NCI-H460 (cell line): ENCODE data around the gene AARS2. TPM values are rescaled to one million over a fixed set of nuclear protein-coding genes. Genes with fewer than 3 reads are reported as not detected.

Experiments
- DNase-seq: peaks from one replicate; pipeline ENCODE4 v3.0.0-alpha.2; 2016; ENCODE audit warnings: low read depth; ENCODE audit errors: extremely low read depth
- total RNA-seq: library from RNA; depleted of rRNA; stranded (reverse); fragments of >200 nt; shearing (Covaris generic); gene quantifications from 2 replicates; pipeline ENCODE4 v1.2.3, GENCODE V29; 2014

AARS2 gene
- total RNA-seq, 1 experiment from 2014 or later = 7.8 TPM

DNA sequence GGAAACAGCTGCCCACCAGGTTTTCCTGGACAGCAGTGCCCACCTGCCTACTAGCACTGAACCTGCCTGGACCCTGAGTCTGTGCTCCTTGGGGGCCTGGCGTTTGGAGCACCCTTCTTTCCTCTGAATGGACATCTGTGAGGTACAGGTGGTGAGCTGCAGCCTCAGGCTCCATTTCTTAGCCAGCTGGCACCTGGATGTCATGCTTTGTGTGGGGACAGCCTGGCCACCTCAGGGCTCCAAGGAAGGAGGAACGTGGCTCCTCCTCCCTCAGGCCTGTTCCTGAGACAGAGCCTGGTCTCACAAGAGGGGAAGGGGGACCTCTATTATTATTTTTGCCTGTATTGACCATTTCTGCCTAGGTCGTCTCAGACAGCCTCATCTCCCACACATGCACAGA is 34.8 kb downstream of the AARS2 start:
- DNase-seq = no peak

DNA sequence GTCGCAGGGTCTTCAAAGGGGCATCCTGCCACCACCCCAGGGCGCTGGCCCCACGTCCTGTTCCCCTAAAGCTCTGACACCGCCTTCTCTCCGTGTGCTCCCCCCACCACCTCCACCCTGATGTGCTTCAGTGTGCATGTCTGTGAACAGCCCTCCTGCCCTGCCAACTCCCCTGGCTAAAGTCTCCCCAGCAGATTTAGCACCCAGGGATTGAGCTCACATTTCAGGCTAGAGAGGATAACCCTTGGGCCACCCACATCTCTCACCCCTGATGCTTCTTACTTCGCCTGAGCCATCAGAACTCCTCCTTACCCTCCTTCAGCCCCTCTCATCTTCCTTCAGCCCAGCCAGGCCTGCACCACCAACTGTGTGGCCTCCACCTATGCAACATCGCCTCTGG is 35.4 kb downstream of the AARS2 start:
- no peak for DNase-seq

DNA sequence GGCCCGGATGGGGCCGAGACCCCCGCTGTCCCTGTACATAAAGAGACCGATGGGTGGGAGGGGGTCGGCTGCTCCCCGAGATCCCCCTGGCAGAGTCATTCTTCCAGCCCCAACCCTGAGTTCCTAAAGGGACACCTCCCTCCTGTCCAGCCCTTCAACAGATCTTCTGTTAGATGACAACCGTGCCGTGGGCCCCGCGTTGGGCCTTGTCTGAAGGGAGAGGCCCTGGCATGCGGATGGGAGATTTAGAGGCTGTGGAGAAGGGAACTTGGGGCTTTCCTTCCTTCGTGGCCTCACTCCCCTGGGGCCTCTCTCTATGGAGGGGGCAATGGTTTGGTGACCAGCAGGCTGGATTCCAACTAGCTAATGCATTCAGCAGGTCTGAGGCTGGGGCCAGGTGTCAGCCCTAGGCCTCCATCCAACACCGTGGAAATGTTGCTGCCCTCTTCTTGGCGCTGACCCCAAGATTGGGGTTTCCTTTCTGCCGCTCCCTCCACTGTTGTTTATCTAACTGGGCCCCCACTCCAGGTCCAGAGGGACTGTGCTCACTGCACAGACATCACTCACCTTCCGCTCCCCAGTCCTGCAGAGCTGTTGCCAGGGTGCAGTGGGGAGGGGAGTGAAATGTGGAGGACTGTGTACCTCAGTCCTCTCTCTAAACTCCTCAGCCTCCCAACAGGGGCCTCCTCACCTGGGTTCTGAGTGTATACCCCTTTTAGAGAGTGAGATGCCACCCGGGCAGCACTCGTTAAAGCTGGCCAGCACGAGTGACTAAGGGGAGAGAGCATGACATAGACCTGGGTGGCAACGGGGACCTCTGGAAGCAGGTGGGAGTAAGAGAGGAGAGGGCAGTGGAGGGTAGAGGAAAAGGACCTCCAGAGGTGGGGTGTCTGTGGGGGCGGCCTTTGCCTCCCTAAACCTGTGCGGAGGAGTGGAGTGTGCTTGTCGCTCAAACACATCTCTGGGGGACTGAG is 36.2 kb downstream of the AARS2 start:
- no peak for DNase-seq

DNA sequence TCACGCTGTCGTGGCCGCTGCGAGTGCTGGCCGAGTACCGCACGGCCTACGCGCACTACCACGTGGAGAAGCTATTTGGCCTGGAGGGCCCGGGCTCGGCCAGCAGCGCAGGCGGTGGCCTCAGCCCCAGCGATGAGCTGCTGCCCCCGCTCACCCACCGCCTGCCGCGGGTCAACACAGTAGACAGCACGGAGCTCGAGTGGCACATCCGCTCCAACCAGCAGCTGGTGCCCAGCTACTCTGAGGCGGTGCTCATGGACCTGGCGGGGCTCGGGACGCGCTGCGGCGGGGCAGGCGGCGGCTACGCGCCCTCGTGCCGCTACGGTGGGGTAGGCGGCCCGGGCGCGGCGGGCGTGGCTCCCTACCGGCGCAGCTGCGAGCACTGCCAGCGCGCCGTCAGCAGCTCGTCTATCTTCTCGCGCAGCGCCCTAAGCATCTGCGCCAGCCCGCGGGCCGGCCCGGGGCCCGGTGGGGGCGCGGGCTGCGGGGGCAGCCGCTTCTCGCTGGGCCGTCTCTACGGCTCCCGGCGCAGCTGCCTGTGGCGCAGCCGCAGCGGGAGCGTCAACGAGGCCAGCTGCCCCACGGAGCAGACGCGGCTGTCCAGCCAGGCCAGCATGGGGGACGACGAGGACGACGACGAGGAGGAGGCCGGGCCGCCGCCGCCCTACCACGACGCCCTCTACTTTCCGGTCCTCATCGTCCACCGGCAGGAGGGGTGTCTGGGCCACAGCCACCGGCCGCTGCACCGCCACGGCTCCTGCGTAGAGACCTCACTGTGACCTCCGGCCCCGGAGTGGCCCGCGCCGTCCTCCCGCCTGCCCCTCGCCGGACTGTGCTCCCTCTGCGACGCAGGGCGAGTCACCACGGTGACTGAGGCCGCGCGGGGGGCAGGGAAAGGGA is 37.1 kb downstream of the AARS2 start:
- DNase-seq = no peak

DNA sequence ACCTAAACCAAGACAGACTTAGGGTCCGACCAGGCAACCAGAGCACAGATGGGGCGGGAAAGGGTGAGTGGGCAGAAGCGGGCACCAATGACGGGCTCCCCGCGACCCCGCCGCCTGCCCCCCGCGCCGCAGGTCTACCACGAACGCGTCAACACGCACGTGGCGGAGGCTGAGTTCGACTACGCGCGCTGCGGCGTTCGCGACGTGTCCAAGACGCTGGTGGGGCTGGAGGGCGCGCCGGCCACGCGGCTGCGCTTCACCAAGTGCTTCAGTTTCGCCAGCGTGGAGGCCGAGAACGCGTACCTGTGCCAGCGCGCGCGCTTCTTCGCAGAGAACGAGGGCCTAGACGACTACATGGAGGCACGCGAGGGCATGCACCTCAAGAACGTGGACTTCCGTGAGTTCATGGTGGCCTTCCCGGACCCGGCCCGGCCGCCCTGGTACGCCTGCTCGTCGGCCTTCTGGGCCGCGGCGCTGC is 37.8 kb downstream of the AARS2 start:
- no peak for DNase-seq

DNA sequence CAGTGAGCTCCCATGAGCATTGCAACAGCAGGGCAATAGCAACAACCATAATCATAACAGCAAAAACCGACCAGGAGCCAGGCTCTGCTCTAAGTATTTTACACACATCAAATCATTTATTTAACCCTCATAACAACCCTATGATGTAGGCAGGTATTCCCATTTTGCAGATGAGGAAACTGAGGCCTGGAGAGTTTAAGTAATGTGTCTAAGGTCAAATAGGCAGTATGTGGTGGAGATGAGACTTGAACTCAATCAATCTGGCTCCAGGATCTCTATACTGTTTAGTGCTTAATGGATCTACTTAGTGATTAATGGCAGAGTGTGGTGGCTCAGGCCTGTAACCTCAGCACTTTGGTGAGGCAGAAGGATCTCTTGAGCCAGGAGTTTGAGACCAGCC is 39.5 kb downstream of the AARS2 start:
- no peak for DNase-seq

DNA sequence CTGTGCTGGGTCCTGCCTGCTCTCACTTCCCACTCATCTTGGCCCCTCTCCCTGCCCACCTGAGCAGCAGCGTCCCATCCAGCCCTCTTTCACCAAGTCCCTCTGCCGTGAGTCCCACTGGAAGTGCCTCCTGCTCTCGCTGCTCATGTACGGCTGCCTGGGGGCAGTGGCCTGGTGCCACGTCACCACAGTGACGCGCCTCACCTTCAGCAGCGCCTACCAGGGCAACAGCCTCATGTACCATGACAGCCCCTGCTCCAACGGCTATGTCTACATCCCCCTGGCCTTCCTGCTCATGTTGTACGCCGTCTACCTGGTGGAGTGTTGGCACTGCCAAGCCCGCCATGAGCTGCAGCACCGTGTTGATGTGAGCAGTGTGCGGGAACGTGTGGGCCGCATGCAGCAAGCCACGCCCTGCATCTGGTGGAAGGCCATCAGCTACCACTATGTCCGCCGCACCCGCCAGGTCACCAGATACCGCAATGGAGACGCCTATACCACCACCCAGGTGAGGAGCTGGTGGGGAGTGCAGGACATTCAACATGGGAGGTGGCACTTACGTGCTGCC is 40.1 kb downstream of the AARS2 start:
- DNase-seq = no peak

DNA sequence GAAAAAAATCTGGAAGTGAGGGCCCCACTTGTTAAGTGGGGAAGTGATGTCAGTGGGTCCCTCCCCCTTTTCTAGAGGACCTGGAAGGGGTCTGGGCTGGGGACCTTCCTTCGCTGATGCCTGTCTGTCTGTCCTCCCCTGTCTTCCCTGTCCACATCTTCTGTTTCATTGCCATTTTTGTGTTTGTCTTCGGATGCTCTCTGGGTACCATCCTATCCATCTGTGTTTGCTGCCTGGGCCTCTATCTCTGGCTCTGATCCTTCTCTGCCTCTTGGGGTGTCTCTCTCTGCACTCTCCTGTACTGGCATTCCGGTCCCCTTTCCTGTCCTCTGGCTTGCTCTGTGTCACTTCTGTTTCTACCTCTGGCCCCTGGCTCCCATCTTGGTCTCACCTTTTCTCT is 40.6 kb downstream of the AARS2 start:
- DNase-seq = no peak

DNA sequence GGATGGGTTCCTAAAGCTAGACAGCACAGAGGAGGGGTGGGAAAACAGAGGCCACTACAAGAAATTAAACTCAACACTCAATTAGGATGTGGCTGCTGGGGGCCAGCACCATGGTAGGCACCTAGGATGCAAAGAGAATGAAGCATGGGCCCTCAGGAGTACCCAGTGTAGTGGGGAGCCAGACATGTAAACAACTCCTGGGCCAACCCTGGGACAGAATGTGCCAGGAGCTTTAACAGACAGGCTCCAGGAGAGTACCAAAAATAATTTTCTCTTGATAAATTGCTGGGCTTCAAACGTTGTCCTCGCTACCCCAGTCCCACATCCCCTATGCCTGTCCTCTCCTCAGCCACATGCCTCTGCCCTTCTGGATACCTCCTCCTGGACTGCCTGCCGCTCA is 41.2 kb downstream of the AARS2 start:
- DNase-seq = no peak

DNA sequence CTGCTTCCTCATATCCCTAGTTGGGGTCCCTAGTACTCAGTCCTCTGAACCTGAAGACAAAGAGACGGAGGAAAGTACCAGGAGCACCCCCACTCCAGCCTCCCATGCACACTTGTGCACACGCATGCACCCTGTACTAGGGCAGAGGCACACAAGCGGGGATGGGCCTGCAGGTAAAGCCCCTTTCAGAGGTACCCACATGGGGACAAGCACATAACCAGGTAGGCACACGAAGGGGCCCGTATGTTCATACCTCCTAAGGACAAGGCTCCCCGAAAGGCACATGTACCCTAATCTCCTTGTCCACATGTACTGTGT is 41.8 kb downstream of the AARS2 start:
- DNase-seq = no peak

DNA sequence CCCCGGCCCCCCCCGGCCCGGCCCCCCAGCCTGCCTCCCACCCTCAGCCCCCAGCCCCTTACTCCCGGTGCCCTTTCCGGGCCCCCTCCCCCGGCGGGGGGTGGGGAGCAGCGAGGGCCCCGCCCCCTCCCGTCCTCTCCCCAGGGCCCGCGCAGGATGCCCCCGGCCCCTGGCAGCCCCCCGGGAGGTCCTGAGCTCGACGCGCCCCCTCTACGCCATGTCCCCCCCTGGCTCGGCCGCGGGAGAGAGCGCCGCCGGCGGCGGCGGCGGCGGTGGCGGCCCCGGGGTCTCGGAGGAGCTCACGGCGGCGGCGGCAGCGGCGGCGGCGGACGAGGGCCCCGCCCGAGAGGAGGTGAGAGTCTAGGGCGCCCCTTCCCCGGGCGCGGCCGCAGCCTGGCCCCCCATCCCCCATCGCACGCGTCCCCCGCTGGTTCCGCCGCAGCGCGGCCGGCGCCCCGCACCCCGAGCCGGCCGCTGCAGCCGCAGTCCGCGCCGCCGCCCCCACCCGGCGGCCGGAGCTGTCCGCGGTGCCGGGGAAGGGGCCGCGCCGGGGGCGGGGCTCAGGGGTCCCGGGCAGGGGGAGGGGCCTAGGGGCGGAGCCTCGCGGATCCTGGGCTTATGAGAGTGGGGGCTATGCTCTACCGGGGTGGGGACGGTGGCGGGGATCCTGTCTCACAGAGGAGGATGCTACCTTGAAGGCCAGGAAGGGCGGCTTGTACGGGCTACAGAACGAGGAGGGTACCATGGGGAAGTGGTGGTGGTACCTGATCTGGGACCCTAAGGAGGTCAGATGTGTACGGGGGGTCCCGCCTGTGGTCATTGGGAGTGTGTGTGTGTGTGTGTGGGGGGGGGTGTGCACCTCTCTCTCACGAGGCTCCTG is 42.4 kb downstream of the AARS2 start:
- DNase-seq = no peak

DNA sequence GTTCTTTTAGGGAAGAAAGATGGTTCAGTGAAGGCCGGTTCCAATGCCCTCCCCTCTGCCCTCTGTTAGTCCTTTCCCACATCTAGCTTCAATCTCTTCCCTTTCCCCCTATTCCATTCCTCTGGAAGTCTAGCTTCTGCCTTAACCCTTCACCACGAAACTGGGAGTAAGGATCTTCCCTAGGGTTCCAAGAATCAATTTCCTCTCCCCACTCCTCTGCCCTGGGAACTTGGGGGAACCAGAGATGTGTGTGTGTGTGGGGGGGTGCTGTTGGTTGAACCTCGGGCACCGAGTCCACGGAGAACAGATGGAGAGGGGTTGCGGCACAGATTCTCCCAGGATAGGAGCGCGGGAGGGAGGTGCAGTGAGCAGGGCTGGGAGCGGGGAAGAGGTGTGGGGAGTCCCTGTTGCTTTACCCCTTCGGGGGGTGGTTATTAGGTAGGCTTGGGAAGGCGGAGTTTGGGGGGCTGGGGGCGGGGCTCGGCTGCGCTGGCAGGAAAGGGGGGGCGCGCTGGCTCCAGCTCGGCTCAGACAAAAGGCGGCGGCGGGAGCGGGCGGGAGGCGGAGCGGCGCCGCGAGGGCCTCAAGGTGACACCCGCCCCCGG is 43.1 kb downstream of the AARS2 start, which contains the start of gene TMEM151B:
TMEM151B (plus strand) TSS at position 530 of the 605 bp plus-strand sequence. CDS start 293 bp downstream, outside the sequence.
- DNase-seq = no peak

DNA sequence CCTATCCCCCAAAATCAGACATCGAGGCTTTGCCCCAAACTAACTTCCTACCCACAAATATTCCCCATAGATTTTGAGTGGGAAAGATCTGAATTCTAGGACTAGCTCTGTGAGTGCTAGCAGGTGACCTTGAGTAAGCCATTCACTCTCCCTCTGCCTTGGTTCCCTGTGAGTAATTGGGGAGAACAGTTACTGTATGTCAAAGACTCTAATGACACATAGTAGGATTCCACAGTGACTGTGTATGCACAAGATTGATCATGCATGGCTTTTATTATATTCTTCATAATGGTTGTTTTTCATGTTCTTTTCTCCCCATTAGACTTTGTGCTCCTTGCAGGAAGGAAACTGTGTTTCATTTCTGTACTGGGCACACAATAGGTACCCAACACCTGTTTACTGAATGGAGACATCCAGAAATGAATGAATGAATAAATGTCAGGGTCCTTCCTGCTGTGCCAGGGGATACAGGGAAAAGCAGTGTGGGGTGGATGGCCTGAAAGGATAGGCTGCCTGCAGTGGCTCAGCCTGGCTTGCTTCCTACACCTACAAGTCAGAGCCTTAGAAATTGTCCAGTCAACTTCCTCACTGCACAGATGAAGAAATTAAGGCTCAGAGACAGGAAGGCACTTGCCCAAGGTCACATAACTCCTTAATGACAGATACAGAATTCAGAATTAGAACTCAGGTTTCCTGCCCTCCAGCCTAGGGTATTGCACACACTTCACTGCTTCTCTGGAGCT is 43.8 kb downstream of the AARS2 start:
- no peak for DNase-seq

DNA sequence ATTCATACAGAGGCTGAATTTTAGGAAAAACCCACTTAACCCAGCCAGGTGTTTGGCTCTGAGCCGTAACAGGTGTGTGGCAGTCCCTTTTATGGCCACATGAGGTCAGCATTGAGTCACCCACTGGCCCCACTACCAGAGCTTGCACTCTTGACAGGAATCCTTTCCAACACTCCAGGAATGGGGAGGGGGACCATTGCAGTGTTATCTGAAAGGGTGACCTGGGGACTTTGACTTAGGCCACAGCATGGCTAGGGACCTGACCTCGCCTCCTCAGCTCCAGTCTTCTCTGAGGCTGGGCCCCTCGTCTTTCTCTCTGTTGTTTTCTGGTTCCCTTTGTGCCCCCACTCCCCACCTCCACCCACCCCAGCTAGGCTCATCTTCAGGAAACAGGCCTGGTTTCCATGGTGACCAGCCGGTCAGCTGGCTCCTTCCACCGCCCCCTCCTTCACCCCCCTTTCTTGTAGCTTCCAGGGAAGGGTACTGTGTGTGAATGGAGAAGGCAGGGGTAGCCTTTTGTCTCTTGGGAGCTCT is 45.0 kb downstream of the AARS2 start:
- DNase-seq = no peak

DNA sequence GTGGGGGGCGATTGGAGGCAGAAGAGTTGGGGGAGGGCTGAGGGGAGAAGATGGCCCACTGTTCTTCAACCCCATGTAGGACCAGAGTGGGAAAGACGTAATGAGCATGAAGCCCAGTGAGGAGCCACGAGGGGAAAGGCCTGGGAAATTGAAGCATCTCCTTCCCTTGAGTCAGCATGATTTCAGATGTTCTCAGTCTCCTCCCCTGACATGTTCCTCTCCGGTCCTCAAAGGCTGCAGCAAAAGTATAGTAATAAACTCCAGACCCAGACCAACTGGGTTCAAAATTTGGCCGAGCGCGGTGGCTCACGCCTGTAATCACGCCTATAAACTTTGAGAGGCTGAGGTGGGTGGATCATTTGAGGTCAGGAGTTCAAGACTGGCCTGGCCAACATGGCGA is 45.9 kb downstream of the AARS2 start:
- DNase-seq = no peak

DNA sequence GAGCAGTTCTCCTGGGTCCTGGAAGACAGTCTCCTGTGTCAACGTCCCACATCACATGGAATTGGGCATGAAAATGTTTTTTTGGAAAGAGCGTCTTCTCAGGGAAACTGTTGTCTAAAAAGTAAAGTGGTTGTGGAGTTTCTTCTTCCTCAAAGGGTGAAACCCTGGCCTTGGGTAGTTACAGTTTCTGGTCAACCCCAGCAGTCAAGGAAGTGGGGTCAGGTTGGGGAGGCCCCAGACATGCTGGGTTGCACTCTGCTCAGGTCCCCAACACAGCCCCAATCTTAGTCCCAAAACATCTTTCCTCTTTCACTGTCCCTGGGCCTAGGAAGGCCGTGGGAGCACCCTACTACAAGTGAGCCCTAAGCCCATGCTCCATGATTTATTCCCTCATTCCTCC is 46.8 kb downstream of the AARS2 start:
- DNase-seq = no peak

DNA sequence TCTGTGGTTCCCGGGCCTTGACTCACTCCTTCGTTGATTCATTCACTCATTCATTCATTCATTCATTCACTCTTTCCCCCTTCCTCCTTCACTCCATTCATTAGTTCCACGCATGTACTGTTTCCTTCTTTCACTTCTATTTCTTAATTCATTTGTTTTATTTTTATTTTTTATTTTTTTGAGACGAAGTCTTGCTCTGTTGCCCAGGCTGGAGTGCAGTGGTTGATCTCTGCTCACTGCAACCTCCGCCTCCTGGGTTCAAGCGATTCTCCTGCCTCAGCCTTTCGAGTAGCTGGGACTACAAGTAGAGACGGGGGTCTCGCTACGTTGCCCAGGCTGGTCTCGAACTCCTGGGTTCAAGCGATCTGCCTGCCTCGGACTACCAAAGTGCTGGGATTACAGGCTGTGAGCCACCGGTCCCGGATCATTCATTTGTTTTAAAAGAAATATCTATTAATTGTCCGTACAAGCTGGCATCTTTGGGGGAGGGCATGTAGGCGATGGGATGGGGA is 47.4 kb downstream of the AARS2 start:
- no peak for DNase-seq

DNA sequence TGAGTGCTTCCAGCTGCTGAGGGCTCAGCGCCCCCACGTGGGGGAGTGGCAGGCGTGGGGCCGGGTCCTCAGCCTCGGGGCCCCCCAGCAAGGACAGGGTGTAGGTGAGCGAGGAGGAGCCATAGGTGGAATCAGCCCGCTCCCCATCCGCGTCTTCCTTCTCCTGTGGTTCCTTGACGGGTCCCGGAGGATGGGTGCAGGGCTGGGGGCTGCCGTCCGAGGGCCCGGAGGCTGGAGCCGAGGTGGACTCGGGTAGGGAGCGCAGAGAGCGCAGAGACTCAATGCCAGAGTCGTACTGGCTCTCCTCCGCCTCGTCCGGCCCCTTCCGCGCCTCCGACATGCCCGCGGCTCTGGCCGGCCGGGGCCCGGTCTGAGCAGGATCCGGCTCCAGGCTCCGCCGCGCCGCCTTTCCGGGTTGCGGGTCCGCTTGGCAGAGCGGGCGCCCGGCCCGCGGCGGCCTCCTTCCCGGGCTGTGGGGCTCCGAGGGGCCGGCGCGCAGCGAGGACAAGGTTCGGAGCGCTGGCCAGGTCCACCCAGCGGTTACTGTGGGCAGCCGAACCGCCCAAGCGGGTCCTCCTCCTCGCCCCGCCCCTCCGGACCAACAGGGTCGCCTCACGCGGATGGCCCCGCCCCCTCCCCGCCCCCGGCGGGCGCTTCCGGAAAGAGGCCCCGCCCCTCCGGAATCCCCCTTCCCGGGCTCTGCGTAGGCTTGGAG is 48.0 kb downstream of the AARS2 start, which contains the start of gene NFKBIE:
NFKBIE (minus strand) TSS at position 545 of the 715 bp plus-strand sequence; CDS start at position 340, 205 bp downstream.
- DNase-seq = peak; percentile 69
